GM19239 (cell line): Measurements from ENCODE around the gene CDH13.

Experiments
- DNase-seq: peaks from one replicate; pipeline ENCODE4 v3.0.0; 2011; ENCODE audit warnings: low spot score; ENCODE audit not compliant: insufficient read length
- FAIRE-seq: peaks from 2 replicates; lab custom pipeline; 2011; peaks lifted over from hg19 to GRCh38; lab: Jason Lieb, UNC

The CDH13 gene

GRCh38 chr16:83699817-83700216 is 1073.0 kb downstream of the CDH13 start:
- DNase-seq, result no peak
- FAIRE-seq, result no peak

DNA sequence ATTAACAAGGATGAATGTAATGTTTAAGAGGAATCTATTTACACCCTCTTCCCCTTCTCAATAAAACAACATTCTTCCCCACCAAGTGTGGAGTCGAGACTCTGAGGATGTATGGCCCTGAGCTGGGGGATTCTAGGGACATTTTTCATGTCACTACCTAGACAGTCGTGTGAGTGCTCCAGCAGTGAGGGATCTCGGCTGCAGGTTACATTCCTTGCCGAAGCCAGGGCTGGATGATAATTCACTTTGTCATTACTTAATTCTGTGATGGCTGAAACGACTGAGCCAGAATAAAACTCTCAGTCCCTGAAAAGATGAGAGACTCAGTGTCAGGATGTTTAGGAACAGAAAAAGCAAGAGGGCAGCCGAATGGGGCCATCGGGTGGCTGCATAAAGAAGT is 1074.1 kb downstream of the CDH13 start:
- DNase-seq (no peak), FAIRE-seq (no peak)

DNA sequence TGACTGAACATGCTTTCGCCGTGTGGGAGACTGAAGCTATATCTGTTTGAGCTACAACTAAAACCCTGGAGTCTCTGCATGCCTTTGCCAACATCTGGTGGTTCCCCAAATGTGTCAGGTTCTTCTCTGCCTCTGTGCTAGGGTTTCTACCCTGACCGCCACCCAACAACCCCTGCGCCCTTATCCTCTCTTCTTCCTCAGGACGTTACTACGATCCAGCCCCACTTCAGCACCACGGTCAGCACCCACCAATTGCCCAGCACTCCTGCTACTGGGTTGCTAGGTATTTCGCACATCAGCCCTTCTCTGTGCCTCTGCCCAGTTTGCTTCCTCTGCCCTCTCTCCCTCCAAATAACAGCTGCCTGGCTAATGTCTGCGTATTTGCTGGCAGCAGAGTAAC is 1074.7 kb downstream of the CDH13 start:
- FAIRE-seq (no peak), DNase-seq (no peak)

DNA sequence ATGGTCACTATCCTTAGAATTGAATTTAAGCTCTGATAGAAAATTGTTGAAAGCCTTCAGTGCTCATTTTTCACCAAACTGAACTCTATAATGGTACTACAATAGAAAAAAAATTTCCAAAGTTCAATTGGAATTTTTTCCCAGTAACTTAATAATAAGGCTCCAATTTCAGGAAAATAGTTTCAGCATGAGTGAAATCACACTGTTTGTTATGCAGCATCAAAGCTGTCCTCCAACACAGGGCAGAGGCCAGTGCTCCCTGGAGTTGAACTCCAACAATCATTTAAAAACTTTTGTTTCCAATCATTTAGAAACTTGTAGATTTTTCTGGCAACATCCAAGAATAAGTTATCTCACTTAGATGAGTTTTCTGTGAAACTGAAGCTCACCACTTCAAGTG is 1077.9 kb downstream of the CDH13 start:
- DNase-seq, result no peak
- FAIRE-seq, result no peak

GRCh38 chr16:83705856-83706255 is 1079.1 kb downstream of the CDH13 start:
- FAIRE-seq (no peak), DNase-seq (no peak)

DNA sequence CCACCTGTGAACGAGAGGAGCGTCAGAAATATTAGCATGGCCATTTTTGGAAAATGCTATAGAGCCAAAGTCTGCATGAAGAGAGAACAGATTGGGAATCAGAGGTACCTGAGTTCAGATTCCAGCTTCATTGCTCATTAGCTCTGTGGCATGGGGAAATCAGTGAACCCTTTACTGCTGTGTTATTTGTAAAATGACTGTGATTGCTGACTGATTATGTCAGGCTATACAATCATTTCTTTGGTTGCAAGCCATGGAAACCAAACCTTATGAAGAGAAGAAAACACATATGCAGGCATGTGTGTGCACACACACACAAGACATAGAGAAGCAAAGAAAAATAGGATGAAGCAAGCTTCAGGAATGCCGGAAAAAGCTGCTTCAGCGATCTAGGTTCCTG is 1079.6 kb downstream of the CDH13 start:
- no peak for DNase-seq
- no peak for FAIRE-seq

DNA sequence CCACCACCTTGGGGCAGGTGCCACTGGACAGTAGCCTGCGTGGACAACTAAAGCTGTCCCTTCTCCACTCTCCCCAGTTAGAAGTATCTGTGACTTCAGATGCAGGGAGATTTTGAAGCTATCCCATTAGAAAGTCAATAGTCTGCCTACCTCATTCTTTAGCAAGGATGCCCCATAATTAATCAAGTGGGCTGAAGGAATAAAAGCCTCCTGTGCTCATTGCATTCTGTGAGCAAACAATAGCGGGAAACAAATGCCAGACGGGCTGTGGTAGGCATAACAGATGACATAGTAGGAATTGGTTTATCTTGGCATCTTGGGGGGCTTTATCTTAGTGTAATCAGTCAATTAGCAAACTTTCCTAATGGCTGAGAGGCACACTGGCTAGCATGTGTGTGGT is 1084.3 kb downstream of the CDH13 start:
- no peak for FAIRE-seq
- DNase-seq, result no peak

GRCh38 chr16:83713597-83713996 is 1086.8 kb downstream of the CDH13 start:
- FAIRE-seq (no peak), DNase-seq (no peak)

DNA sequence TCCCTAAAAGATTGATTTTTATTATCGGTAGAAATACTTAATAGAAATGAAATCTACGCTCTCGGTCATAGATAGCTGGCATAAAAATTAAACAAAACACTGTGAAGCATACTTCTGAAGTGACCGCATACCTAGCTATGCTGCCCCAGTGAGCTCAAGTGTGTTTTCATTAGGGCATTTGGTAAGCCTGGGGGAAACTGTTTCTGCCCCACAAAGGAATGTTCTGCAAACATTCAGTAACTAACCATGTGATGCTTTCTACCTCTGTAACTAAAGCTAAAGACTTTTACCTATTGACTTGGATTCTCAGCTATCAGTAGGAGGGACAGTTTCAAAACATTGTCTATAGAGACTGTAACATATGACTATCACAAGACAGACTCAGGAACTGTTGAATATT is 1087.5 kb downstream of the CDH13 start:
- FAIRE-seq, result no peak
- DNase-seq, result no peak

GRCh38 chr16:83715217-83715920 is 1088.6 kb downstream of the CDH13 start:
- no peak for FAIRE-seq
- DNase-seq, result no peak

DNA sequence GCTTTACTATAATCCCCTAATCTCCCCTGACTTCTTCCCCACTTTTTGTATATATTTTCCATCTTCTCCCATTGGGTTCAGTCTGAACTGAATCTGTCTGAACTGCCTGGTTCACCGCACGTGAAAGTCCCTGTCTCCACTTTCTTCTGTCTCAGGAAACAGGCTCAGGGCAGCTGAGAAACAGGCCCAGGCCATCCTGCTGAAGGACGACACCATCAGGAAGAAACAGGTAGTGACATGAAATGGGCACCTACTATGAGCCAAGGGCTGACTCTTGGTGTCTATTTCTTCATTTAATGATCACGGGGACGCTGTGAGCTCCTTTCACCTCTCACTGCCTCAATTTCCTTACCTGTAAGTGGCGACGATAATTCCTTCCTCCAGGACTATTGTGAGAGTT is 1090.5 kb downstream of the CDH13 start:
- DNase-seq (no peak), FAIRE-seq (no peak)

- DNase-seq (no peak), FAIRE-seq (no peak)
Observed at GRCh38 chr16:83717814-83718213, 1091.0 kb downstream of the CDH13 start.

DNA sequence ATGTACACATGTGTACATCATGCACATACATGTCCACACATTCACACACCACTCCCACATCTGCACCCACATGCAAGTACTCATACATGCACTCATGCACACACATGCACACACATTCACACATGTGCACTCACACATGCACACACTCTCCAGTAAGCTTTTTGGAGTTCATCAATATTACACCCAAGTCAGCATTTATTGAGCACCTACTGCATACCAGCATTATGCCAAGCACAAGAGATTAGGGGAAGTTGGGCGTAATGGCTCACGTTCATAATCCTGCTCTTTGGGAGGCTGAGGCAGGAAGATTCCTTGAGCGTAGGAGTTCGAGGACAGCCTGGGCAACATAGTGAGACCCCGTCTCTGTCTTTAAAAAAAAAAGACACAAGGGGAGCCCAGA is 1093.4 kb downstream of the CDH13 start:
- DNase-seq, result no peak
- no peak for FAIRE-seq

- FAIRE-seq (no peak), DNase-seq (no peak)
Observed at GRCh38 chr16:83720981-83721380, 1094.2 kb downstream of the CDH13 start.

DNA sequence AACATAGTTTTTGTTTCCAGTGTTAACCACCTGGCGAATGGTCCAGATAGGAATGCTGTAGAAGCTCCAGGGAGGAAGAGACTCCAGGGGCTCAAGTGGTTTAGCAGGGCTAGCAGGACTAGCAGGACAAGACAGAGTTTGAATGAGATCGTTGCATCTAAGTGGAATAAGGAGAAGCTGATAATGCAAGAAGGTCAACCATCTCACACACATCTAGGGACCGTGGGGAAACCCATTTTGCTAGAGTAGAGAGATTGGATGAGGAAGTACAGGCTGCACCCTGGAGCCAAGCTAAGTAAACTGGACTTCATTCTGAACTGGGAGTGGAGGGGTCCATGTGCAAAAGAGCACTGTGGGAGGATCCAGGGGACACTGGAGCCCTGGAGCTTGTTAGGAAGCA is 1094.9 kb downstream of the CDH13 start:
- no peak for FAIRE-seq

DNA sequence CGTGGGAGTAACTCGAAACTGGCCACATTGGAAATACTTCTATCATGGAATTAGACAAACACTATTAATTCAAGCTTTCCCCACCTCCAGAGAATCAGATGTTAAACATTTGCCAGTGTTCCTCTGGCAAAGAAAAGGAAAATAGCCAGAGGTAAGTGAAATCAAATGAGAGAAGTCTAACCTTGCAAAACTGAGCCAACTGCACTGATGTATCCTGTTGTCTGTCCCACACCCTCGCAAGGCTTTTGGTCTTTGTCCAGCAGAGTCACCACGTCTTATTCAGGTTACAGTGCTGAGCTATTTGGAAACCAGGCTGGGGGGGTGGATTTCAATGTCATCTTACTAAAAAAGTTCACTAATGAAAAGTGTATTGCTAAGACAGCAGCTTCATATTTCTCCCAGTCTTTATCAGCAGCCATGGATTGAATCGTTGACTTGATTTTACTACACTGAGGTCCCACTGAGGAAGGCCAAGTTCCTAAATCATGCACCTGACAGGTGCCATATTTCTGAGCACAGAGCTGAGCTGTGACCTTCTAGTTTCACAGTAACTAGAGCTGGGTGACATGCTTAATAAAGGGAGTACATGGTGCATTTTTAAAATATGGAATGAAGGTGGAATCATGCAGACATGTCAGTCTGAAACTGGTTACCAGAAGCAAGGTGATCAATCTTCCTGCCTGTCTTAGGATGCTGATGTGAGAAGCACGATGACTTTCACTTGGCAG is 1095.9 kb downstream of the CDH13 start:
- DNase-seq (no peak), FAIRE-seq (no peak)

More for the DNA sequence above, 1094.9 kb downstream of the CDH13 start:
- DNase-seq, result no peak

GRCh38 chr16:83723244-83723643 is 1096.5 kb downstream of the CDH13 start:
- DNase-seq (no peak), FAIRE-seq (no peak)

DNA sequence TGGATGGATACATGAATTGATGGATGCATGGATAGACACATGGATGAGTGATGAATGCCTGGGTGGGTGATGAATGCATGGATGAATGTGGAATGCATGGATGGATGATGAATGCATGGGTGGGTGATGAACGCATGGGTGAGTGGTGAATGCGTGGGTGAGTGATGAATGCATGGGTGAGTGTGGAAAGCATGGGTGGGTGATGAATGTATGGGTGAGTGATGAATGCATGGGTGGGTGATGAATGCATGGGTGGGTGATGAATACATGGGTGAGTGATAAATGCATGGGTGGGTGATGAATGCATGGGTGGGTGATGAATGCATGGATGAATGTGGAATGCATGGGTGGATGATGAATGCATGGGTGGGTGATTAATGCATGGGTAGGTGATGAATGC is 1097.1 kb downstream of the CDH13 start:
- DNase-seq (no peak), FAIRE-seq (no peak)

DNA sequence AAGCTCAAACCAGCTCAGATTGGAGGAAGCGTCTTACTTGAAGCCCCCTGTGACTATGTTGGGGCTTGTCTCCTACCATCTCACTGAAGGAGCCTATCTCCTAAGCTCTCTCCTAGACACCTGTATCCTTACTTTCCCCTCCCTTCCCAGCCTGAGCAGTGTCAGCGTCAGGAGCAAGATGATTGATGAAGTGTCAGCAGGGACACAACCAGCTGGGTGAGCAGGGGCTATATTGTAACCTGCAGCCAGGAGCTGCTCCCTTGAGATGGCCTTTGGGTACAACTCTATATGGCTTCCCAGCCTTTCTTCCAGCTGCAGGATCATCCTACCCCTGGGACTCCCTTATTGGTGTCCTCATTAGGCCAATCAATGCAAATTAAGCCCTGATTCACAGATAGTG is 1097.8 kb downstream of the CDH13 start:
- no peak for FAIRE-seq
- no peak for DNase-seq

GRCh38 chr16:83725313-83725712 is 1098.5 kb downstream of the CDH13 start:
- DNase-seq (no peak), FAIRE-seq (no peak)

DNA sequence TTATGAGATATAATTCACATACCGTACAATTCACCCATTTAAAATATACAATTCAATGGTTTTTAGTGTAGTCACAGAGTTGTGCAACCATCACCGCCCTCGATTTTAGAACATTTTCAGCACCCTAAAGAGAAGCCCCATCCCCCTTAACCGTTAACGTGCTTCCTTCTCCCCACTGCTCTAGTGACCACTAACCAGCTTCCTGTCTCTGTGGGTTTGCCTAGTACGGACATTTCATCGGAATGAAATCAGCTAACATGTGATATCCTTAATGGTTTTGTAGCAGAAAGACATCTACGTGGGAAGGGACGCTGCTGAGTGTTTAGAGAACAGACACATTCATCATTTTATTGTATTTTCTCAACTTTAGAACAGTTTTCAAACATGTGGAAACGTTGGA is 1100.2 kb downstream of the CDH13 start:
- FAIRE-seq (no peak), DNase-seq (no peak)

DNA sequence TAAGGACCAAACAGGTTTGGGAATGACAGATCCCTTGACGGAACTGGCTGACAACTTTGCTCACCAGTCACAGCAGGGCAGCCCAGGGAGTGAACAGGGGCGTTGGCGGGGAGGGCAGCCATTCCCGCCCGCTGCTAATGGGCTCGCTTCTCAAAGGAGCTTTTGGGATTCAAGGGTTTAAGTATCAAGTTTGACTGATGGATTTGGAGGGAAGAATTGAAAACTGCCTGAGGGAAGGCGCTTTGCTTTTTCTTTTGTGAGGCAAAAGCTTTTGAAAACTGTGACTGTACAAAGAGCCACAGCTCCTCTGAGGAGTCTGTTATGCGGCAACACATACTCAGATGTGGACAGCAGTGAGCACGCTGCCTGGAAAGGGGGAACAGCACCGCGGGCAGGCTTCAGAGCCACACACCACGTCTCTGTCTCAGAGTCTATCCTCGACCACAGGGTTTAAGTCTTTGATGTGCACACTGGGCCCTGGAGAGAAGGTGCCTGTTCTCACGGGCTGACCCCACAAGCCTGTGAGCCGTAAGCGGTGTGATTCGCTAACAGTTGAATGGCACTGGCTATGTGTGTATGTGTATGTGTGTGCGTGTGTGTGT is 1101.1 kb downstream of the CDH13 start:
- DNase-seq (no peak), FAIRE-seq (no peak)
